ENCODE measurements around the gene PRKCQ.

GRCh38 chr10:6499974-6500373 lies 80.1 kb downstream of the PRKCQ start:
- TF ChIP-seq GATA2 (IDR thresholded peaks at IDR 0.05; ENCODE audit: low read depth, low read length) (no peak), GATA3 (IDR thresholded peaks at IDR 0.05; ENCODE audit: low read depth, low read length) (no peak)

All from SH-SY5Y (cell line).